ENCODE results near the gene ATG10.

GRCh38 chr5:82072138-82072537 lies 100.3 kb downstream of the ATG10 start:
- TF ChIP-seq POLR2A (IDR thresholded peaks at IDR 0.05) = no peak
- no peak for TF ChIP-seq POLR2AphosphoS5 (IDR thresholded peaks at IDR 0.05)
- TF ChIP-seq CTCF (IDR thresholded peaks at IDR 0.05) = no peak
- no peak for TF ChIP-seq EP300 (IDR thresholded peaks at IDR 0.05; ENCODE audit: low read depth)

Data from transverse colon (tissue), 4 donors.